ENCODE results near the gene DPYSL5.

DNA sequence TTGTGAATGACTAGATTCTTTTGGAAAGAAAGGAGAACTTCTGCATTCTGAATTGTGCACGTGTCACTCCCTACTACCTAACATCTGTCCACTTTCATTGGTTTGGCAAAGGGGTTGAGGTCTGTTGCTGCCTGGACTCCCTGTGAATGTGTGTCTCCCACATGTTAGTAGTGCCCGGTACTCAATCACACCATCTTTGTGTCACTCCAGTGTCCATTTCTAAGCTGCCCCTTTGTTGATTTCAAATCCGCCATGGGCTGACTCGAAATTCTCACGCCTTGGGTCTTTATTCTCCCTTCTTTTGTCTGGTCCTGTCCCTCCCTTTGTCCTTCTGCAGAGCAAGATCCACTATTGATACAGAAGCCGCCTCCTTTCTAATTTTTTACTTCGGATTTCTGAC lies 7.5 kb downstream of the DPYSL5 start:
- TF ChIP-seq, protein P1, sequence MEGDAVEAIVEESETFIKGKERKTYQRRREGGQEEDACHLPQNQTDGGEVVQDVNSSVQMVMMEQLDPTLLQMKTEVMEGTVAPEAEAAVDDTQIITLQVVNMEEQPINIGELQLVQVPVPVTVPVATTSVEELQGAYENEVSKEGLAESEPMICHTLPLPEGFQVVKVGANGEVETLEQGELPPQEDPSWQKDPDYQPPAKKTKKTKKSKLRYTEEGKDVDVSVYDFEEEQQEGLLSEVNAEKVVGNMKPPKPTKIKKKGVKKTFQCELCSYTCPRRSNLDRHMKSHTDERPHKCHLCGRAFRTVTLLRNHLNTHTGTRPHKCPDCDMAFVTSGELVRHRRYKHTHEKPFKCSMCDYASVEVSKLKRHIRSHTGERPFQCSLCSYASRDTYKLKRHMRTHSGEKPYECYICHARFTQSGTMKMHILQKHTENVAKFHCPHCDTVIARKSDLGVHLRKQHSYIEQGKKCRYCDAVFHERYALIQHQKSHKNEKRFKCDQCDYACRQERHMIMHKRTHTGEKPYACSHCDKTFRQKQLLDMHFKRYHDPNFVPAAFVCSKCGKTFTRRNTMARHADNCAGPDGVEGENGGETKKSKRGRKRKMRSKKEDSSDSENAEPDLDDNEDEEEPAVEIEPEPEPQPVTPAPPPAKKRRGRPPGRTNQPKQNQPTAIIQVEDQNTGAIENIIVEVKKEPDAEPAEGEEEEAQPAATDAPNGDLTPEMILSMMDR (IDR thresholded peaks at IDR 0.05; ENCODE audit: poor library complexity), result no peak
- no peak for TF ChIP-seq EZH2 (IDR thresholded peaks at IDR 0.05; ENCODE audit: borderline replicate concordance)
